Stimulated activated CD8-positive, alpha-beta memory T cell treated with anti-CD3 and anti-CD28 coated beads, Interleukin-4, amount 100 ng/mL, for 1 hour (primary cell): Measurements from ENCODE around the gene GSX2.
"Not testable (repeated sequence)": the region's sequence is repeated elsewhere in the genome, so short reads cannot be mapped to it uniquely, and the experiment has no call there.

ENCODE experiments used
- DNase-seq, 2 donors: peaks; one replicate each; pipeline ENCODE4 v3.0.0-alpha.2; 2020; ENCODE audit warnings: low read depth in 2 of 2, low spot score in 1 of 2

Gene GSX2

DNA sequence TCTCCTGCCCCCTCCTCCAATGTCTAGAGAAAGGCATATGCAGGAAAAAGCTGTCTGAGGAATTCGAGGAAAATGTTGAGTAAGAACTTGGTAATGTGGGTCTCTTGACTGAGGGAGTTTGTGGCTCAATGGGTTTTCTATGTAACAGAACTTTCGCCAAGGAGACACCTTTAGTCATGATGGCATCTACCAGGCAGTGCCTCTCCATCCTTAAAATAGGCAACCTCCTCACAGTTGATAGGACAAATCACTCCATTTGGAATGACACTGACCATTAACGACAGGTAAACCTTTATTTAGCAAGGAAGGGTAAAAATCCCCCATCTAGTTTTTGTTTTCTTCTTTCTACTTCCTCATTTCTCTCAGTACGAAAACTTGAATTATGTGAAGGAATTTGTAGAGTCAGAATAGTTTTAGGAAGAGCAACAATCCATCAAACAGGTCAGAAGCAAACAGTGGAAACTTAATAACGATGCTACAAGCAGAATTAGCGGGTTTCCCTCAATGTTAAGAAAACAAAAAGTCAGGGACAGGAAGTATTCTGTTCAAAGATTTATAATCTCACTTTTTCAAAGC is 2.7 kb downstream of the GSX2 start:
- DNase-seq = no peak

DNA sequence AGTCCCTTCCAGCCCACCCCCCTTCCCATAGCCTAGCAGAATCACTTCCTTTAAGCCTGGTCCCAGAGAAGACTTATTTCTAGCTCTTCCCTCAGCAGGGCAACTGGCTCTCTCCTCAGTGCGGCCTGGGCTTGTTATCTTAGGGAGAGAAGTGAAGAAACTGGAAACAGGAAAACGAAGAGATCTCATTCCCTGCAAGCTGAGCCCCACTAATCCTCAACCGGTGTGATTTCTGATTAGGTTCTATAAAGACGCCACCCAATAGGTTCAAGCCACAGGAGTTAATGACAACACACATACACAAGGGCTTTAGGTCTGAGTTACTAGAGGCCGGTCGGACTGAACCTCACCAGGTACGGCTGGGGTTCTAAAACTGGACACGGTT is 3.2 kb downstream of the GSX2 start:
- no peak for DNase-seq

DNA sequence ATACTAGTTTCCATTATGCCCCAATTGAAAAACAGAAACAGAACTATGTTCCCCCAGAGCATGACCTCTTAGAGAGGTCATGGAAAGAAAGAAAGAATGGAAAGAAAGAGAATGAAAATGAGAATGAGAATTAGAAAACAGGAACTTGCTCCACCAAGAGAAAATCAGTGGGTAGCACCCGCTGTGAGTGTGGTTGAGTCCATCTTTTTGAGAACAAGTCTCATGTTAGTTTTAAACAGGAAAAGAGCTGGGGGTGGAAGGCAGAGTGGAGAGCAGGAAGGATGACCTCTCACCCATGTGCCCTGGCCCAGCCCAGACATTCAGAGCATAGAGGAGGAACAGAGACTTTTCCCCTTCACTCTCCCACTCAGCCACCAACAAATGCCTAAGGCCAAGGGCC is 4.9 kb downstream of the GSX2 start:
- DNase-seq = no peak

DNA sequence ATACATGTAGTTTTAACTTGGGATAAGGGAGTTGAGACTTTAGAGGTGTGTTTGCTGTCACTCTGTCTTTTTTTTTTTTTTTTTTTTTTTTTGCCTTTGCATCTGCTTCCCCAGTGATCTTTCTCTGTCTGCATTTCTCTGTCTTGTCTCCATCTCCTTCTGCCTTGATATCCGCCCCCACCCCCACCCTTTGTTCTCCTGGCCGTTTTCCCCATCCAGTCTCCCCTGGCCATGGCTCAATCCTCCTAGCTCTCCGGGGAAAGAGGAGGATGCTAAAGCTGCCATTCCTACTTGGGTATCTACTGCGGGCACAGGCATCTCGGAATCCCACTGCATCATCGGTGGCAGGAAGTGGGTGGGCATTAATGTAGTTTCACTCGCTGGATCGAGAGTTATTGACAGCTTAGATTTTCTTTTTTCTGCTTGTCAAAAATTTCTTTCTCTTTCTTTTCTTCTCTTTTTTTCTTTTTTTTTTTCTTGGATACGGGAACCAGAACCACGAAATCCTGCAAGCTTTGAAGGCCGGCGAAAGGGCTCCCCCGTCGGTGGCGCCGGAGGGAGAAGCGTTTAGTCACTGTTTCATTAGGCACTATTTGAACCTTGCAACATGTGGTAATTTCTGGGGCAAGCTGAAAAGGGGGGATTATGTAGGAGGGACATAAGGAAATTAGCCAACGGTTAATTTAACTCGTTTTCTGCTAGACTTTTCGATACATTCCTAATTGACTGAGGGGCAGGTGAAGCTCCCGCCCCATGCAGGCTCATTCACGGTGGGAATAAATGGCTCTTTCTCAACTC is 8.2 kb downstream of the GSX2 start:
- DNase-seq = no peak

DNA sequence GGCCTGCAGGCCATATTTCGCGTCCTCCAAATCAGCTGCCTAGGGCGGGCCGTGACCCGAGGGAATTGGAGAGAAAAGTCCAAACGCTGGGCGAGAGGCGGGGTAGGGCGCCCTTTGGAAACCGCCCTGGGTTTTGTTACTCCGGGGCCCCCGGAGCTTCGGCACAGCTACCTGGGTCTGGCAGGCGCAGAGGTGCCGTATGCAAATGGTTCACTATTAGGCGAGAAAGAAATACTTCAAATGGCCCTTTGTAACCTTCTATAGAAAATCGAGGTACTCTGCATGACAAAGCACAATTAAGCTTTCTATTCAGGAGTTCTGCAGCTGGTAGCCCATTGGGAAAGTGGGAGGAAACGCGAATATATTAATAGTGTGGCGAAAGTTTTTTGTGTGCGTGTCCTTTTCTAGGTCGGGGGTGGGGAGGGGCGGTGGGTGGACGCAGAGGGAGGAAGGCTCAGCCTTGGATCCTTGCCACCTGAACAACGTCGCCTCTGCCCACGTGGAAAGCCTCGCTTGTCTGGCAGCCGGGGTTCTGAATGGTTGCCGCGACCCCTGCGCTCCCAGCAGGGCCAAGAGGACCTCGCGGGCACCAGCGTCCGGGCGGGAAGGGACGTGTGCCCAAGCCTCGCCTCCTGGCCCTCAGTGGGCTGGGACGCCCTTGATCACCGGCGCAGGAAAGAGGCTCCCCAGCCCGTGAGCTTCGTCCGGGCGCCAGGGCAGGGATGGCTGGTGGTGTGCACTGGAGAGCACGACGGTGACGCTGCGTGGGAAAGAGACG is 9.5 kb downstream of the GSX2 start:
- DNase-seq = no peak

DNA sequence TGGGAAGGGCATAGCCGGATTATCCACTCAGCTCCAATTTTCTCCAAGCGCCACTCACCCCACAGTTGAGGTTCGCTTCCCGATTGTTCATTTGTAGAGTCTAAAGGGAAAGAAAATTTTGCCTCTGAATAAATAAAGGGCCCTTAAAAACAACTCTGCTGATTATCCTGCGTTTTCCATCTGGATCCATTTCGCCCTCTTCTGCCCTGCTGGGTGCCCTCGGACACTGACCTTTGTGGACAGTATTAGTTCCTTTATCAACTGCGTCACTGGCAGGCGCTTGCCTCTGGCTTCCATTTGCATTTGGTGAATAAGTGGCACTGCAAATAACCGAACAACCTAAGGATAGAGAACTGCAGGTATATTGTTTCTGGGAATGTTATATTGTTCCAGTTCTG is 10.1 kb downstream of the GSX2 start:
- no peak for DNase-seq

DNA sequence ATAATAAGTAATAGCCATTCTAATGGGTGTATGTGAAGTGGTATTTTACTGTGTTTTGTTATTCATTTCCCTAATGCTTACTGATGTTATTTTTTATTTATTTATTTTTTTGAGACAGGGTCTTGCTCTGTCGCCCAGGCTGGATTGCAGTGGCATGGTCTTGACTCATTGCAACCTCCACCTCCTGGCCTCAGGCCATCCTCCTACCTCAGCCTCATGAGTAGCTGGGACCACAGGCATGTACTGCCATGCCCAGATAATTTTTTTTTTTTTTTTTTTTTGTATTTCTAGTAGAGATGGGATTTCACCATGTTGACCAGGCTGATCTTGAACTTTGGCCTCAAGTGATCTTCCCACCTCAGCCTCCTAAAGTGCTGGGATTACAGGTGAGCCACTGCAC is 13.2 kb downstream of the GSX2 start:
- DNase-seq = not testable (repeated sequence)

DNA sequence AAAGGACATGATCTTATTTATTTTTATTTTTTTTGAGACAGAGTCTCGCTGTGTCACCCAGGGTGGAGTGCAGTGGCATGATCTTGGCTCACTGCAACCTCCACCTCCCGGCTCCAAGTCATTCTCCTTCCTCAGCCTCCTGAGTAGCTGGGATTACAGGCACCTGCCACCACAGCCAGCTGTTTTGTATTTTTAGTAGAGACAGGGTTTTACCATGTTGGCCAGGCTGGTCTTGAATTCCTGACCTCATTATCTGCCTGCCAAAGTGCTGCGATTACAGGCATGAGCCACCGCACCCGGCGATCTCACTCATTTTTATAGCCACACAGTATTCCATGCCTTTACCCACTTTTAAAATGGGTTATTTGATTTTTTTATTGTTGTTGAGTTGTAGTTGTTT is 16.3 kb downstream of the GSX2 start:
- DNase-seq = not testable (repeated sequence)

DNA sequence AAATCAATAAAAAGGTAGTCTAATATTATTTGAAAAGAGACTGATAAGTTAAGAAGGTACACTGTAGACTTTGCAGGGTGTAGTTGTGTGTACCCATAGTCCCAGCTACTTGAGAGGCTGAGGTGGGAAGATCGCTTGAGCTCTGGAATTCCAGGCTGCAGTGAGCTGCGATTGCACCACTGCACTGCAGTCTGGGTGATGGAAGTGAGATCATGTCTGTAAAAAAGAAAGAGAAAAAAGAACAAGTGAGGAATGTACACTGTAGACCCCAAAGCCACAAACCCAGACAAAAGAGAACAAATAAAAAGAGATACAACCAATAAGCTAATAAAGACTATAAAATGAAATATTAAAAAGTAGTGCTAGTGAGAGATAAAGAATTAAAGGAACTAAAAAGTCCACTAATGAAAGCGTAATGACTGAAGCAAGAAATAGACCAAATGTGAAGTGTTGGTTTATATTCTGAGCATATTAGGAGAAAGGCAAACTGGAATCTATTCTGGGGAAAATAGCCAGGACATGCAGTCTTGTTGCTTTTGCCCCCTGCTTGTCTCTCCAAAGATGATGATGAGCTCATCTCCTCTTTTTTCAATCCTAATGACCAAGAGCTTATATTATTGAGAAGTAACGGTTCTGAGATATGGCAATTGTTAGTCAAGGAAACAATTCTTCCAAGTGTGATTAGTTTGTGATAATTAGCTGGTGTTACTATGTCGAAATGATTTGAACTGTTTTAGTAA is 19.1 kb downstream of the GSX2 start:
- no peak for DNase-seq

DNA sequence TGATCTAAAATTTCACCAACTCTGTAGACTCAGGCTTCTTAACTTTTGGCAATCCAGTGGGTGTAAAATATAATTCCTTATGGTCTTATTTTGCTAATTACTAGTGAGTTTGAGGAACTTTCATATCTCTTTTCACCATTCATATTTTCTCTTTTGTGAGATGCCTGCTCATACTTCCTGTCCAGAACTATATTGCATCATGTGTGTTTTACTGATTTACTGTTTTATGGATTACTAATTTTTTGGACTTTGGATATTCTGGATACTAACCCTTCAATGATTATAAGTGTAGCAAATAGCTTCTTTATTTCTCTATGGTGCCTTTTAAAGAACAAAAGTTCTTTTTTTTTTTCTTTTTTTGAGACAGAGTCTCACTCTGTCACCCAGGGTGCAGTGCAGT is 20.6 kb downstream of the GSX2 start:
- DNase-seq = no peak

DNA sequence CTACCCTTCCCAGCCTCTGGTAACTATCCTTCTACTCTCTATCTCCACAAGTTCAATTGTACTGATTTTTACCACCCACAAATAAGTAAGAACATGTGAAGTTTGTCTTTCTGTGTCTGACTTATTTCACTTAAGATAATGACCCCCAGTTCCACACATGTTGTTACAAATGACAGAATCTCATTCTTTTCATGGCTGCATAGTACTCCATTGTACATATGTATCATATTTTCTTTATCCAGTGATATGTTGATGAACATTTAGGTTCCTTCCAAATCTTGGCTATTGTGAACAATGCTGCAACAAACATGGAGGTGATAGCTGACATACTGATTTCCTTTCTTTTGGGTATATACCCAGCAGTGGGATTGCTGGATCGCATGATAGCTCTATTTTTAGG is 27.7 kb downstream of the GSX2 start:
- no peak for DNase-seq

DNA sequence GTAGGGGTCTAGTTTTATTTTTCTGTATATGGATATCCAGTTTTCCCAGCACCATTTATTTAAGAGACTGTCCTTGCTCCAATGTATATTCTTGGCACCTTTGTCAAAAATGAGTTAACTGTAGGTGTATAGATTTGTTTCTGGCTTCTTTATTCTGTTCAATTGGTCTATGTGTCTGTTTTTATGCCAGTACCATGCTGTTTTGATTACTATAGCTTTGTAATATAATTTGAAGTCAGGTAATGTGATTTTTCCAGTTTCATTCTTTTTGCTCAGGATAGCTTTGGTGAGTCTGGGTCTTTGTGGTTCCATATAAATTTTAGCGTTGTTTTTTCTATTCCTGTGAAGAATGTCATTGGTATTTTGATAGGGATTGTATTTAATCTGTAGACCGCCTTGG is 28.7 kb downstream of the GSX2 start:
- not testable (repeated sequence) for DNase-seq

DNA sequence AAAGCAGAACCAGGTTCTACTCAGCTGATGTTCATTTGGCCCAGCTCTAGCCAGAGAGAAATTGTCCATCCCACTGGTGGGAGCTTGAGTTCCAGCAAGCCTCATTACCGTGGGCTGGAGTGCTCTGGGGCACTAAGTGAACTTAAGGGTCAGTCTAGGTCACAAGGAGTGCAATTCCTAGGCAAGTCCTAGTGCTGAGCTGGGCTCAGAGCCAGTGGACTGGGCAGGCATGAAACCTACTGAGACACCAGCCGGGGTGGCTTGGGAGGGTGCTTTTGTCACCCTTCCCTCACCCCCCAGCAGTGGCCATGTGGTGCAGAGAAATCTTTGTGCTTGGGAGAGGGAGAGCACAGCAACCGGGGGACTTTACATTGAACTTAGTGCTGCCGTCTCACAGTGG is 39.4 kb downstream of the GSX2 start:
- DNase-seq = no peak

DNA sequence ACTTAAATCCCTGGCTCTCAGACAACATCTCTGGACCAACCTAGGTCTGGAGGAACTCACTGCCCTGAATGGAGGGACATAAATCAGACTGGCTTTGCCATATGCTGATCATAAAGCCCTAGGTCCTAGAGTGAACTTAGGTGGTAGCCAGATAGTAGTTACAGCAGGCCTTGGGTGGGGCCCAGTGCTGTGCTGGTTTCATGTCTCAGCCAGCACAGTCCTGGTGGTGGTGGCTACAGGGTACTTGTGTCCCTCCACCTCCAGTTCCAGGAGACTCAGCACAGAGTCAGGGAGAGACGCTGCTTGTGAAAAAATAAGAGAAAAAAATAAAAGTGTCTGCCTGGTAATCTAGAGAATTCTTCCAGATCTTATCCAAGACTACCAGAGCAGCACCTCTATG is 40.3 kb downstream of the GSX2 start:
- DNase-seq = no peak

DNA sequence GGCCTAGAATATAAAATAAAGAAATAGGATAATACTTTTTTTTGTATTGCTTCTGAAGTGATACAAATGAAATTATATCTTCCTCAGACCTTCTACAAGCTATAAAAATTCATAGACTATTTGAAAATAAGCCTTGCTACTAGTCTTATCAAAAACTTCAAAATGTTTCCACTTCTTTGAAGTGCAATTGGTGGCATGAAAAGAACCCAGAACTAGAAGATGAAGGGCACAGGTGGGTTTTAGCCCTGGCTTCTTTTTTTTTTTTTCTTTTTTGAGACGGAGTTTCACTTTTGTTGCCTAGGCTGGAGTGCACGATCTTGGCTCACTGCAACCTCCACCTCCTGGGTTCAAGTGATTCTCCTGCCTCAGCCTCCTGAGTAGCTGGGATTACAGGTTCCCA is 44.2 kb downstream of the GSX2 start:
- no peak for DNase-seq

DNA sequence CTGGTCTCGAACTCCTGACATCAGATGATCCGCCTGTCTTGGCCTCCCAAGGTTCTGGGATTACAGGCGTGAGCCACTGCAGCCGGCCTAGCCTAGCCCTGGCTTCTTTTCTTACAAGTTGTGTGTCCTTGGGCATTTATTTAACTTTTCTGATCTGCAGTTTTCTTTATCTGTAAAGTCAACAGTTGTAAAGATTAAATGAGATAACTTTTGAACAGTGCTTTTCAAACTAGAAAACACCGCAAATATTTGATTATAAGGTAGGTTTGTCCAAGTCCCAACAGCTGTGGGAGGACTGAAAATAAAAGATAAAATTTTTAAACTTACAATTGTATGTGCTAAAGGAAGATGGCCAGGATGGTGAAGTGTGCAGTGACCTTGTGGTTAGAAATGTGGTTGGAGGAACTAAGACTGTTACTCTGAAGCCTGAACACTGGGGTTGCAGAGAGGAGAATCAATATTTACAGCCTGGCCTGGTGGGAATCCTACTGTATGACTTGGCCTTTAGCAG is 44.8 kb downstream of the GSX2 start:
- DNase-seq = no peak

DNA sequence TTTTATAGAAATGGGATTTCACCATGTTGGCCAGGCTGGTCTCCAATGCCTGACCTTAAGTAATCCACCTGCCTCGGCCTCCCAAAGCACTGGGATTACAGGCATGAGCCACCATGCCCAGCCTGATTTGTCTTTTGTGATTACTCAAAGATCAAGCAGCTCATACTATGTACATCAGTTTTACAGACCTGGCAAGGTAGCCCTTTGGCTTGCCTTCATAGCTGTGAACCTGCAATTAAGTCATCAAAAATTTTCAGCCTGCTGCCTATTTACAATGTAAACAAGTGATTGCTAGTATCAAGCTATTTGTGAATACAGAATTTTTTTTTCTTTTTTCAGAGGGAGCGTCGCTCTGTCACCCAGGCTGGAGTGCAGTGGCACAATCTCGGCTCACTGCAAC is 46.2 kb downstream of the GSX2 start:
- no peak for DNase-seq

DNA sequence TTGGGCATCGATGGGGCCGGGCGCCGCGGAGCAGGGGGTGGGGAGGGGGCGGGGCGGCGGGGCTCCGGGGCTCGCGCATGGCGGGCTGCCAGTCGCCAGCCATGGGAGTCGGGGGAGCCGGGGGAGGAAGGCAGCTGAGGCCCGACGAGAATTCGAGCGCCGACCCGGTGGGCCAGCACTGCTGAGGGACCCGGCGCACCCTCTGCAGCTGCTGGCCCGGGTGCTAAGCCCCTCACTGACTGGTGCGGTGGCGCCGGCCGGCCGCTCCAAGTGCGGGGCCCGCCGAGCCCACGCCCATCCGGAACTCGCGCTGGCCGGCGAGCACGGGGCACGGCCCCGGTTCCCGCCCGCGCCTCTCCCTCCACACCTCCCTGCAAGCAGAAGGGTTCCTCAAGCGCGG is 49.4 kb downstream of the GSX2 start:
- DNase-seq = no peak
